Measurements from ENCODE around the gene ABCC8. TPM values are rescaled to one million over a fixed set of nuclear protein-coding genes. Genes with fewer than 3 reads are reported as not detected.
"Not testable (repeated sequence)": the region's sequence is repeated elsewhere in the genome, so short reads cannot be mapped to it uniquely, and the experiment has no call there.

The ABCC8 gene
- total RNA-seq, 4 donors from 2014 or later = 0.40 to 4.0 (median 3.5) TPM

- Histone ChIP-seq H3K36me3 (no peaks in the 10 kb centered on the region), H3K27me3 (no peaks in the 10 kb centered on the region), H3K4me3 (no peak overlapping the region), H3K9me3 (no peaks in the 10 kb centered on the region), H3K27ac (no peak overlapping the region), H3K4me1 (no peaks in the 10 kb centered on the region)
- intact Hi-C loops (cut with DNase I; ENCODE audit: low total_unique reads) (no loop called here), in situ Hi-C loops (cut with MboI; ENCODE audit: low pct_ligation_motif_present in 1 of 4, low pct_unique_long_range_greater_than_20kb in 1 of 4, low sequenced_read_pairs in 3 of 4) (no loop called here)
- 74 to 87% methylated on average over 10 to 13 of the region's 13 CpGs for WGBS, 2 donors (ENCODE audit: low coverage in 1 of 2)
- no peak for DNase-seq
- TF ChIP-seq POLR2A (IDR thresholded peaks at IDR 0.05) = no peak
- TF ChIP-seq EP300 (IDR thresholded peaks at IDR 0.05; ENCODE audit: low read depth) = no peak
- no peak for TF ChIP-seq POLR2AphosphoS5 (IDR thresholded peaks at IDR 0.05)
- TF ChIP-seq, protein P1, sequence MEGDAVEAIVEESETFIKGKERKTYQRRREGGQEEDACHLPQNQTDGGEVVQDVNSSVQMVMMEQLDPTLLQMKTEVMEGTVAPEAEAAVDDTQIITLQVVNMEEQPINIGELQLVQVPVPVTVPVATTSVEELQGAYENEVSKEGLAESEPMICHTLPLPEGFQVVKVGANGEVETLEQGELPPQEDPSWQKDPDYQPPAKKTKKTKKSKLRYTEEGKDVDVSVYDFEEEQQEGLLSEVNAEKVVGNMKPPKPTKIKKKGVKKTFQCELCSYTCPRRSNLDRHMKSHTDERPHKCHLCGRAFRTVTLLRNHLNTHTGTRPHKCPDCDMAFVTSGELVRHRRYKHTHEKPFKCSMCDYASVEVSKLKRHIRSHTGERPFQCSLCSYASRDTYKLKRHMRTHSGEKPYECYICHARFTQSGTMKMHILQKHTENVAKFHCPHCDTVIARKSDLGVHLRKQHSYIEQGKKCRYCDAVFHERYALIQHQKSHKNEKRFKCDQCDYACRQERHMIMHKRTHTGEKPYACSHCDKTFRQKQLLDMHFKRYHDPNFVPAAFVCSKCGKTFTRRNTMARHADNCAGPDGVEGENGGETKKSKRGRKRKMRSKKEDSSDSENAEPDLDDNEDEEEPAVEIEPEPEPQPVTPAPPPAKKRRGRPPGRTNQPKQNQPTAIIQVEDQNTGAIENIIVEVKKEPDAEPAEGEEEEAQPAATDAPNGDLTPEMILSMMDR (IDR thresholded peaks at IDR 0.05) = no peak
These were observed 46.0 kb downstream of the ABCC8 start for GRCh38 chr11:17430616-17431015.

DNA sequence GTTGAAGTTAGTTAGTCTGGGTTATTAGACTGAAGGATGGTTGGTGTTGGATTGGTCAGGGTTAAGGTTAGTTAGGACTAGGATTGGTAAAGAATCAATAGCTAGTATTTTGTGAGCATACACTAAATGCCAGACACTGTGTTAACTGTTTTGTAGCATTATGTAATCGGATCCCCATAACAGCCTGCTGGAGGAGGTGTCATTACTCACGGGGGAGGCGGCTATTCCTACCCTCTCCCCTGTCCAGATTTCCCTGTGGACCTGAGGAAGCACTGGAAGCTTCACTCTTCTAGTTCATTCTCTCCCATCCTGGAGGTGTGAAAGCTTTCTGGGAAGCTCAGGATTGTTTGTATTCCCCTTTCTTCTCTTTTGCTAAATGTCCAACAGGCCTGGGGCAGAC, 47.7 kb downstream of the ABCC8 start:
- H3K27me3 ChIP-seq = no peaks in the 10 kb centered on the region
- no peak overlapping the region for H3K4me3 ChIP-seq
- in situ Hi-C loops (cut with MboI; ENCODE audit: low pct_ligation_motif_present in 1 of 4, low pct_unique_long_range_greater_than_20kb in 1 of 4, low sequenced_read_pairs in 3 of 4) = no loop called here
- intact Hi-C loops (cut with DNase I; ENCODE audit: low total_unique reads) = no loop called here
- peaks cover 0 to under 1% (median 0%) of the 10 kb centered on the region in 4 donors for H3K4me1 ChIP-seq
- DNase-seq = no peak
- TF ChIP-seq, protein P1 (IDR thresholded peaks at IDR 0.05) = no peak
- TF ChIP-seq EP300 (IDR thresholded peaks at IDR 0.05; ENCODE audit: low read depth) = no peak
- TF ChIP-seq POLR2AphosphoS5 (IDR thresholded peaks at IDR 0.05) = no peak
- TF ChIP-seq POLR2A (IDR thresholded peaks at IDR 0.05) = no peak
- no peaks in the 10 kb centered on the region for H3K36me3 ChIP-seq
- WGBS, 2 donors (ENCODE audit: low coverage in 1 of 2) = 40 to 76% methylated on average over 1 to 3 of the region's 3 CpGs
- no peak overlapping the region for H3K27ac ChIP-seq
- H3K9me3 ChIP-seq = no peaks in the 10 kb centered on the region

- TF ChIP-seq, protein P1 (IDR thresholded peaks at IDR 0.05) = no peak
- no peak for TF ChIP-seq POLR2A (IDR thresholded peaks at IDR 0.05)
- no peak for TF ChIP-seq POLR2AphosphoS5 (IDR thresholded peaks at IDR 0.05)
- no peak for TF ChIP-seq EP300 (IDR thresholded peaks at IDR 0.05; ENCODE audit: low read depth)
- intact Hi-C loops (cut with DNase I; ENCODE audit: low total_unique reads) = no loop called here
- Histone ChIP-seq H3K36me3 (no peaks in the 10 kb centered on the region), H3K4me3 (no peak overlapping the region), H3K4me1 (peaks cover 0 to 3% (median 2%) of the 10 kb centered on the region in 4 donors), H3K27me3 (no peaks in the 10 kb centered on the region), H3K9me3 (no peaks in the 10 kb centered on the region), H3K27ac (no peak overlapping the region)
- in situ Hi-C loops (cut with MboI; ENCODE audit: low pct_ligation_motif_present in 1 of 4, low pct_unique_long_range_greater_than_20kb in 1 of 4, low sequenced_read_pairs in 3 of 4) = no loop called here
- no peak for DNase-seq
- WGBS, 2 donors (ENCODE audit: low coverage in 1 of 2) = 95% methylated on average over 10 of the region's 11 CpGs; no CpG with 5 or more reads in 1 of the 2 donors
These were observed 48.4 kb downstream of the ABCC8 start for GRCh38 chr11:17428261-17428660.

- H3K4me1 ChIP-seq; H3K27me3 ChIP-seq; H3K4me3 ChIP-seq; DNase-seq; H3K27ac ChIP-seq; H3K9me3 ChIP-seq; in situ Hi-C loops (cut with MboI; ENCODE audit: low pct_ligation_motif_present in 1 of 4, low pct_unique_long_range_greater_than_20kb in 1 of 4, low sequenced_read_pairs in 3 of 4); intact Hi-C loops (cut with DNase I; ENCODE audit: low total_unique reads); H3K36me3 ChIP-seq: not testable (repeated sequence)
- WGBS, 2 donors (ENCODE audit: low coverage in 1 of 2) = 71 to 77% methylated on average over 5 of the region's 5 CpGs
These were observed 50.4 kb downstream of the ABCC8 start for GRCh38 chr11:17426233-17426632.

Data from transverse colon (tissue), 4 donors.